HG02759 (cell line): ENCODE measurements around the gene POLR1D.

Experiments used
- ATAC-seq: cut with Tn5 transposase; IDR thresholded peaks from one replicate; pipeline ENCODE4 v1.9.1; 2021; ENCODE audit warnings: mild to moderate bottlenecking, moderate library complexity; ENCODE audit not compliant: unreplicated experiment

POLR1D gene

GRCh38 chr13:27637289-27637626, 15.6 kb downstream of the POLR1D start:
- ATAC-seq, result no peak

- ATAC-seq, result no peak
Measured at GRCh38 chr13:27638001-27638400, 16.3 kb downstream of the POLR1D start.

DNA sequence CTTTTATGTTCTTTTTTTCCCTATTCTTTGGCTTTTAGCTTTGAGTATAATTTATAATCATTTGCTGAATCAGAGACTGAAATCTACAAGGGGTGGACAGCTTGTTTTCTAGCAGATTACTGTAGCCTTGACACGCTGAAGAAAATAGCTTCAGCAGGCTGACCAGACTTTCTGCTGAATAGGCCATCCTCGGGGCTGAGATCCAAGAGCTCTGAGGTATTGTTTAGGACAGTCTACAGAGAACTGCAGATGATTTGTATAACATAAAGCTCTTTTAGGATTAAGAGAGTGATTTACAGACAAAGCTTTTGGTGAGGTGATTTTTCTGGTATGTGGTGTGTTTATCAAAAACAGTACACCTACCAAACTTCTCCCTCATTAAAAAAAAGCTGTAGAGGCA, 16.8 kb downstream of the POLR1D start:
- ATAC-seq, result no peak

DNA sequence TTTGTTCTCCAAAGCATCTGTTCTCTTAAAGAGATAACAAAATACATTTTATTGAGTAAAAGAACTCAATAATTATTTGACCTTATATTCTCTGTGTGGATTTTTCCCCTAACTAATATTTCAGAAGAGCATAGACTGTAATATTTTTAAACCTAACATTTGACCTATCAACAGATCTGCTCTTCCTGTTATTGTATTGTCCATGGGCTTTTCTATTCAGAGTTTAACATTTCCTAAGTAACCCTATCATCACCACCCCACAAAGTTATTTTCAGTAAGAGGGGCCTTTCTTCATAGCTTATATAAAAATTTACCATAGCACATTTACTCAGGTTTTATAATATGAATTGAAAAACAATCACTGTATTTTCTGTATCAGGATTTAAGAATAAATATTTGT, 17.5 kb downstream of the POLR1D start:
- no peak for ATAC-seq

DNA sequence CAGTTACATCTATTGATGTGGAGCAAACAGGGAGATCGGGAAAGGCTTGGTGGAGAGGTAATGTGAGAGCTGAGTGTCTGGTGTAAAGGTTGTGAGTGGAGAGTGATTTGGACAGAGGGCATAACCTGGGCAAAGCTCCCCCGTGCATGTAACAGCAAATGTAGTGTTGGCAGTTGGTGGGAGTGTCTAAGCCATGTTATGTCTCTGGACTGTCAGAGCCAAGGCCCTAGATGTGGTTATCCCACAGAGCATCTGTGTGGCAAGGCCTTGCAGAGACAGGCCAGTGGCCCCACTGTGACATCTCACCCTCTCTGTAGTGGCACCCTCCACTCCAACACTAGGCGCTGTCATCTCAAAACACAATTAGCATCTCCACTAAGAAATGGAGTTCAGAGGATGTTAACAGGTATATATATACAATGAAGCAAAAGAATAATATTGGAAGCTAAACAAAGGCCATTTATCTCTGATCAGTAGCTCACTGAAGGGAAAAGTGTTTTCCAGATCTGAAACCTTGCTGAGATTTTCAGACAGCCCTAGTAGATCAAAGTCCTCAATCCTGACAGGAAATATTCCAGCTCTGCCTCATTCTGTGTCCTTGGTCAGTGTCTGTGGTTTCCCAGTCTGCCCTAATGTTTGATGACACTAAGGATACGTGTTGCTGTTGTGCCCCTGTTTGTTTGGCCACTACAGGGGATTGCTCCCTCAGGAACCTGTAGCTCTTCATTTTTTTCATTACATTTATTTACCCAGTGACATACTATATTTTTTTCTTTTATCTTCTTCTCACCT, 20.2 kb downstream of the POLR1D start:
- ATAC-seq, result no peak

DNA sequence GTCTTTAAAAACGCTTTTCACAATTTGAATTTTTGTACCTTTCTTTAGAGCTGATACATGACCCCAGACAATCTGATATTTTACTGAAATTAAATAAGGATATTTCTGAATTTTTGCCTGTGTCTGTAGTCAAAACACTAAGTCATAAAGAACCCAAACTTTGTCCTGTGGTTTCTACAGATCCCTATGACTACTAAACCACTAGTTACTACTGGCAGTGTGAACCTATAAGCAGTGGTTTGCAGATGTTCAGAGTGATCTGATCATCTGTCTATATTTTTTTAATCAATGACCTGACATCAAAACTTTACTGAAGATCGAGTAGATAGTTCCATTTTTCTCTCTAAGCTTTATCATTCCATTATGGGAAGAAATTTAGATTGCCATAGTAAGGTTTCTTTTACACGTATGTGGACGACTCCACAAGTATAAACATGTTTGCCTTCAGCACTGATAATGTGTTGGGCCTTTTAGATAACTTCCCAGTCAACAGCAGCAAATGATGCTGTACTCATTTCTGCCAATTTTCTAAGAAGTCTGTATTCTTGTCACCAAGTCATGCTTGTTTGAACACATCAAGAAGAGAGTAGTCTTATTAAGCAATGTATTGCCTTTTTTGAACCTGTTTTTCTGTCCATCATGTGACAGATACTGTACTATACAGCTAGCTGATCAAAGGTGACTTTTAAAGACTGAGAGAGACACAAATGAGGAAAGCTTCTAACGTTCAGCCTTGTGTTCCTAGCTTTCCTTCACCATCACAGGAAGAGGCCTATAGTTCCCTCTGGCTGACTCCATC, 21.8 kb downstream of the POLR1D start:
- ATAC-seq, result no peak

DNA sequence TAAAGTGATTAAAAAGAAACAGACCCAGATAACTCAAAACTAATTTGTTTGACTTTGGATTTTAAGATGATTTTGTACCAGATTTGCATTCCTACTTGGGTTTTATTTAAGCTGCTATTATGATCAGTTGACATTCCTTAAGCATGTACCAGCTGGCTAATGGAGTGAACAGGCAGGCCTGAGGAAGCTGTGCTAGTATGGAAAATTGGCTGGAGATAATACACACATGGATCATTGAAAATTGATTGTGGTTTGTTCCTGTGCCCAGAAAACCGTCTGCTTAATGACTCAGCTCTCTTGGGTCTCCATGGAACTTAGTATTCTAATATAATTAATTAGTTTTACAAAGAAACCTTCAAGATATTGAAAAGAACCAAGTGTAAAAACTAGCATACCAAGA, 22.6 kb downstream of the POLR1D start:
- ATAC-seq, result no peak

- ATAC-seq, result no peak
Measured at GRCh38 chr13:27650312-27650711, 28.6 kb downstream of the POLR1D start.

DNA sequence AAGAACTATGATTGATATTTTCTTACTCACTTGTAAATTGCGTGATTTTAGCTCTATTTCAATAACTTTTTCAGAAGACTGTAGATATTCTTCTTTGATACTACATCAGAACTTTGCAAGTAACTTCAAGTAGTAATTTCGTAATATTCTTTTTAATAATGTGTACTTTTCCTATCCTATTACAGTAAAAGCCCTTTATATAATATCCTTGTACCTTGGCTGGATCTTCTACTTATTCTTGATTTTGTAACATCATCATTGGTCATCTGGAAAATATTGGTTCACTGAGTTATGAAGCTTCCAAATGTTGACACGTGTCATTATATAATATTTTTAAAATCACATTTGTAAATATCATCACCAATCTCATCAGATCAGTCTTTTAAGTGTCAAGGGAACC, 32.4 kb downstream of the POLR1D start:
- no peak for ATAC-seq

- ATAC-seq, result no peak
Measured at GRCh38 chr13:27654816-27655215, 33.1 kb downstream of the POLR1D start.

- ATAC-seq, result no peak
Measured at GRCh38 chr13:27657724-27658123, 36.0 kb downstream of the POLR1D start.

- no peak for ATAC-seq
Measured at GRCh38 chr13:27658546-27658945, 36.9 kb downstream of the POLR1D start.

DNA sequence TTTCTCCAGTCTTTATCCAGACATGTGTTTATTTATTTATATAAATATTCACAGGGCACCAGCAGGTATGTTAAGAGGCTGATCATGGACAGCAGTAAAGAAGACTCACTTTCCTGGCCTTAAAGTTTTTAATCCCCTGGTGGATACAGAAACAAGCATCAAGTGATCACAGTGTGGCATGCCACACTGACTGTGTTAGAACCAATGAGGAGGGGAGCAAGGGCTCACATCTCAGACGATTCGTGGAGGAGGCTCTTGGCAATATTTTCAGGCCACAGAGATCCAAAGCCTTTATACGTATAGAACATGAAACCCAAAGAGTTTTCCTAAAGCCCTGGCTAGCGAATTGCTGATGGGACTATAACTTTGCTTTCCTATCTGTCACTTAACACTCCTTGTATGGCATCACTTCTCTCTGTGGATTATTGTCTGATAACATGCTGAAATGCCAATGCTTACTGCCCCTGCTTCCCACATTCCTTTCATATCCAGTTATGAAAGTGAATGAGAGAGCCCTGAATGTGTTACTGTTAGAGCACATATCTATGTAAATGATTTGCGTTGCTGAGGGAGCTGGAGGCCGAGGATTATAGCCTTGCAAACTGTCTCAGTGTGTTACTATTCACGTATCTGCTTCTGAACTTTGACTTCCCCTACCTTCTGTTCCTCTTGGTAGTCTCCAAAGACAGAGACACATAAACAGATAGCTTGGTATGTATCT, 37.6 kb downstream of the POLR1D start:
- ATAC-seq, result no peak

DNA sequence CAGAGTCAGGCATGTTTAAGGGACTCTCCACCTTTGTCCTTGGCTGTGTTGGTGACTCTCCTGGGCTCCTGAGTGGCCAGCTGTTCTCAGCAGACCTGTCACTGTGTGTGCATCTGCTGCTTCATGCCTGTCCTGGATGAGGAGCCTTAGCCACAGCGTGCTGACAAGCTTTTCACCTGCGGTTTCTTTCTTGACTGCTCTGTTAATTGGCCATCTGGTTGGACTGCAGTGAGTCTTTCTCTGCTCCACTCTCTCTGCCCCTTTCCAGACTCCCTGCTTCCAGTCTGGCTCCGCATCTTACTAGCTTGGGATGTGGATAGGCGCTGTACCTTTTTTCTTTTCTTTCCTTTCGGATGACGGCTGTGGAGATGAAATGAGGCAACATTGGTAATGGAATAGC, 38.8 kb downstream of the POLR1D start:
- ATAC-seq, result no peak

- no peak for ATAC-seq
Measured at GRCh38 chr13:27661017-27661416, 39.3 kb downstream of the POLR1D start.

DNA sequence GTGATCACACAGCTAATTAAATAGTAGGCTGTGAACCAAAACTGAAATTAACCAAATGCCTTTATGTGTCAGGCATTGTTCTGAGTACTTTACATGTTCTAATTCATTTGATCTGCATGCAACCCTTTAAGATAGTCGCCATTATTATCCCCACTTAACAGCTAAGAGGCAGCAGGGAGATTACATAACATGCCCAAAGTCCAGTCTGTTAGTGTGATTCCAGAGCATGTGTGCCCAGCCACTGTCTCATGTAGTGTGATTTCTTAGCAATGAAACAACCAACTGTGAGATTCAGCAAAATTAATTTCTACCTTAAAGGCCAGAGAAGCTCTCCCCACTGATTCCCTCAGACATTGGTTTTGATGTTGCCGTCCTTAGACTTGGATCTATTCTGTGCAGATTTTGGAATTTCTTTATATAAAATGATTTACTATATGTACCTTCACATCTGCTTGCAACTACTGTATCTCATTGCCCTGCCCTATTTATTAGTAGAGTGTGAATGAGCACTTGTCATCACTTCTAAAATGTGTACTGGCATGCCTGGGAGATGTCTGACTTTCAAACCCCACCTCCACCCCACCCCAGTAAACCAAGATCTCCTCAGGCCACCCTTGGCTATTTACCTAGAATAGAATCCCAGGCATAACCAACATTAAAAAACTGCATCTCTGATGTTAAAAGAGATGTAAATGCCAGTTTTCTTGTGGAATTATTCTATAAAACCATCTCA, 41.2 kb downstream of the POLR1D start:
- no peak for ATAC-seq

GRCh38 chr13:27663947-27664346, 42.3 kb downstream of the POLR1D start:
- no peak for ATAC-seq

- ATAC-seq, result no peak
Measured at GRCh38 chr13:27665333-27665732, 43.6 kb downstream of the POLR1D start.

- ATAC-seq, result no peak
Measured at GRCh38 chr13:27665761-27666160, 44.1 kb downstream of the POLR1D start.

- ATAC-seq, result no peak
Measured at GRCh38 chr13:27666951-27667350, 45.3 kb downstream of the POLR1D start.

DNA sequence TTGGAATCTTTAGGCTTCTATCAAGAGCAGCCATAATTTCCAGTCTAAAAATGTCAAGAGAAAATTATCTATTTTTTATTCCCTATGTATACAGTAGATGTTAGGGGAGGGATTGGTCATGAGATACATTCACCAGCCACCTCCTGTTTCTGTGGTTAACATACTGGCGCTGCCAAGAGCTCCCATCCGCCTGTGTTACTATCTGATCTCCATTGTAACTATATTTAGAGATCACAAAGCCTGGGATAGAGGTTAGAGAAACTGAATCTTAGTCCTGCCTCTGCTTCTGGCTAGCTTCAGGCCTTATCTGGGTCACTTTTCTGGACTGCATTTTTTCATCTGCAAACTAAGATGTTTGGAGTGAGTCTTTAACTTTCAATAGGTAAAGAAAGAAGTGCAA, 46.3 kb downstream of the POLR1D start:
- ATAC-seq, result no peak
